WERI-Rb-1 (cell line): ENCODE data around the gene MAG.
"Not testable (repeated sequence)": the region's sequence is repeated elsewhere in the genome, so short reads cannot be mapped to it uniquely, and the experiment has no call there.

ENCODE experiments used
- DNase-seq: peaks from one replicate; pipeline ENCODE4 v3.0.0-alpha.2; 2020
- H3K27ac ChIP-seq: fragments of 250-450 bp; sonication (Bioruptor Pico); 2 replicates; pipeline ENCODE4 v1.5.1; 2020; ENCODE audit warnings: mild to moderate bottlenecking, moderate library complexity
- H3K27me3 ChIP-seq: fragments of 250-450 bp; sonication (Bioruptor Pico); 2 replicates; pipeline ENCODE4 v1.5.1; 2021; ENCODE audit warnings: mild to moderate bottlenecking, low read depth, moderate library complexity; ENCODE audit not compliant: insufficient read depth, severe bottlenecking
- H3K36me3 ChIP-seq: fragments of 250-450 bp; sonication (Bioruptor Pico); 2 replicates; pipeline ENCODE4 v1.5.1; 2020; ENCODE audit warnings: mild to moderate bottlenecking, moderate library complexity
- H3K4me3 ChIP-seq: 2 replicates; pipeline ENCODE4 v1.5.1; 2011; ENCODE audit warnings: low read depth, mild to moderate bottlenecking, control low read depth, low read length
- H3K9me3 ChIP-seq: fragments of 250-450 bp; sonication (Bioruptor Pico); 2 replicates; pipeline ENCODE4 v1.5.1; 2021; ENCODE audit warnings: mild to moderate bottlenecking, moderate library complexity; ENCODE audit not compliant: severe bottlenecking
- TF ChIP-seq, protein P1 (sequence below): IDR thresholded peaks from 2 replicates; pipeline ENCODE4 v1.5.1; 2011; ENCODE audit warnings: low read depth, mild to moderate bottlenecking, control low read depth, inconsistent platforms, low read length

The MAG gene

DNA sequence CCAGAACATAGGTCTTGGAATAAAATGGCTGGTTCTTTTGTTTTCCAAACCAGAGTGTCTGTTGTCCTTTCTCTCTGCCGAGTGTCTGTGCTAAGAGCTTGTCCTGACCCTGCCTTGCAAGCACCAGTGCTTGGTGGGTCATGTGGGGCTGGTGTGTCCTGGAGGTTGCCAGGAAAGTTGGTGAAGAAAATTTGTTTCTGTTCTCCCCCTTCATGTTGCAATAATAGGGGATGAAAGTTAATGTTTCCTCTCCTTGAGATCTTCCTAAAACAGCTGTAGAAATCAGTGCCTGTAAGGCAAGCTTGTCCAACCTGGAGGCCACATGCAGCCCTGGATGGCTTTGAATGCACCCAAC is 6.9 kb upstream of the MAG start:
- Histone ChIP-seq H3K4me3 (no peak overlapping the region), H3K36me3 (no peaks in the 10 kb centered on the region), H3K9me3 (no peaks in the 10 kb centered on the region), H3K27ac (no peak overlapping the region), H3K27me3 (no peaks in the 10 kb centered on the region)
- DNase-seq = no peak
- TF ChIP-seq, protein P1, sequence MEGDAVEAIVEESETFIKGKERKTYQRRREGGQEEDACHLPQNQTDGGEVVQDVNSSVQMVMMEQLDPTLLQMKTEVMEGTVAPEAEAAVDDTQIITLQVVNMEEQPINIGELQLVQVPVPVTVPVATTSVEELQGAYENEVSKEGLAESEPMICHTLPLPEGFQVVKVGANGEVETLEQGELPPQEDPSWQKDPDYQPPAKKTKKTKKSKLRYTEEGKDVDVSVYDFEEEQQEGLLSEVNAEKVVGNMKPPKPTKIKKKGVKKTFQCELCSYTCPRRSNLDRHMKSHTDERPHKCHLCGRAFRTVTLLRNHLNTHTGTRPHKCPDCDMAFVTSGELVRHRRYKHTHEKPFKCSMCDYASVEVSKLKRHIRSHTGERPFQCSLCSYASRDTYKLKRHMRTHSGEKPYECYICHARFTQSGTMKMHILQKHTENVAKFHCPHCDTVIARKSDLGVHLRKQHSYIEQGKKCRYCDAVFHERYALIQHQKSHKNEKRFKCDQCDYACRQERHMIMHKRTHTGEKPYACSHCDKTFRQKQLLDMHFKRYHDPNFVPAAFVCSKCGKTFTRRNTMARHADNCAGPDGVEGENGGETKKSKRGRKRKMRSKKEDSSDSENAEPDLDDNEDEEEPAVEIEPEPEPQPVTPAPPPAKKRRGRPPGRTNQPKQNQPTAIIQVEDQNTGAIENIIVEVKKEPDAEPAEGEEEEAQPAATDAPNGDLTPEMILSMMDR = no peak

DNA sequence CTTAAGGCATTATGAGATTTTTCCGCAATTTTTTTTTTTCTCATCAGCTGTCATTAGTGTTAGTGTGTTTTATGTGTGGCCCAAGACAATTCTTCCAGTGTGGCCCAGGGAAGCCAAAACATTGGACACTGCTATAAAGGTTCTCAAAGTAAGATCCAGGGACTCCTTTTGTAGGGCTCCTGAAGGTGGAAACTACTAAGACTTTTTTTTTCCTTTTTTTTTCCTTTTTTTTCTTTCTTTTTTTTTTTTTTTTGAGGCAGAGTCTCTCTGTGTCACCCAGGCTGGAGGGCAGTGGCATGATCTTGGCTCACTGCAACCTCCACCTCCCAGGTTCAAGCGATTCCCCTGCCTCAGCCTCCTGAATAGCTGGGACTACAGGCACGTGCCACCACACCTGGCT is 6.5 kb upstream of the MAG start:
- H3K36me3 ChIP-seq, DNase-seq, H3K27me3 ChIP-seq, H3K9me3 ChIP-seq, H3K4me3 ChIP-seq, H3K27ac ChIP-seq: not testable (repeated sequence)

DNA sequence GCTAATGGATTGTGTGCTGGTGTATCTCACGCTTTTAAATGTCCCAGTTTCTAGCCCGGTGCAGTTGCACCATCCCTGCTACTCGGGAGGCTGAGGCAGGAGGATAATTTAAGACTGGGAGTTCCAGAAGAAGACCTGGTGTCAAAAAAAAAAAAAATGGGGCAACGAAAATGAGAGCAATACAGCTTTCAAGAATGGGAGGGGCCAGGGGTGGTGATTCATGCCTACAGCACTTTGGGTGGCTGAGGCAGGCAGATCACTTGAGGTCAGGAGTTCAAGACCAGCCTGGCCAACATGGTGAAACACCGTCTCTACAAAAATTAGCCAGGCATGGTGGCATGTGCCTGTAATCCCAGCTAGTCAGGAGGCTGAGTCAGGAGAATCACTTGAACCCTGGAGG is 5.9 kb upstream of the MAG start:
- not testable (repeated sequence) for DNase-seq, H3K27me3 ChIP-seq, H3K36me3 ChIP-seq, H3K9me3 ChIP-seq, H3K4me3 ChIP-seq, H3K27ac ChIP-seq

DNA sequence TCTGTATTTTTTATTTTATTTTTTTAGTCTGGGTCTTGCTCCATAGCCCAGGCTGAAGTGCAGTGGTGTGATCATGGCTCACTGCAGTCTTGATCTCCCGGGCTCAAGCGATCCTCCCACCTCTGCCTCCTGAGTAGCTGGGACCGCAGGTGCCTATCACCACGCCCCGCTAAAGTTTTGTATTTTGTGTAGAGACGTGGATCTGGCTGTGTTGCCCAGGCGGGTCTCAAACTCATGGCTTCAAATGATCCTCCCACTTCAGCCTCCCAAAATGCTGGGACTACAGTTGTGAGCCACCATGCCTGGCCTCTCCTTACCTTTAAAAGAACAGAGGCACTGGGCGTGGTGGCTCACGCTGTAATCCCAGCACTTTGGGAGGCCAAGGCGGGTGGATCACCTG is 4.2 kb upstream of the MAG start:
- TF ChIP-seq, protein P1 = no peak
- no peak for DNase-seq
- no peaks in the 10 kb centered on the region for H3K36me3 ChIP-seq
- H3K27ac ChIP-seq = no peak overlapping the region
- H3K27me3 ChIP-seq = no peaks in the 10 kb centered on the region
- no peaks in the 10 kb centered on the region for H3K9me3 ChIP-seq
- H3K4me3 ChIP-seq = no peak overlapping the region

DNA sequence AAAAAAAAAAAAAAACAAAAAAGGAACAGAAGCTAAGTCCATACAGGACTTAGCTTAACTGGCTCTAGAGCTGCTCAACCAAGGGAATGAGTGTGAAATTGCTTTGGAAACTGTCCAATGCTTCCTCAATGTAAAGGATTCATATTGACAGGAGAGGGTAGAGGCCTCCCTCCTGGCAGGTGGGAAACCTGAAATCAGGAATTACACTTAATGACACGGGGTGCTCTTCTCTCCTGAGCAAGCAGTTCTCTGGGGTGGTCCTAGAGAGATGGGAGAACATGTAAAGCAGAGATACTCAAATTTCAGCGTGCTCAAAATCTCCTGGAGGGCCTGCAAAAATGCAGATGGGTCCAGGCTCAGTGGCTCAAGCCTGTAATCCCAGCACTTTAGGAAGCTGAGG is 3.6 kb upstream of the MAG start:
- TF ChIP-seq, protein P1 = no peak
- Histone ChIP-seq H3K27me3 (no peaks in the 10 kb centered on the region), H3K9me3 (no peaks in the 10 kb centered on the region), H3K27ac (no peak overlapping the region), H3K36me3 (no peaks in the 10 kb centered on the region), H3K4me3 (no peak overlapping the region)
- DNase-seq = no peak

DNA sequence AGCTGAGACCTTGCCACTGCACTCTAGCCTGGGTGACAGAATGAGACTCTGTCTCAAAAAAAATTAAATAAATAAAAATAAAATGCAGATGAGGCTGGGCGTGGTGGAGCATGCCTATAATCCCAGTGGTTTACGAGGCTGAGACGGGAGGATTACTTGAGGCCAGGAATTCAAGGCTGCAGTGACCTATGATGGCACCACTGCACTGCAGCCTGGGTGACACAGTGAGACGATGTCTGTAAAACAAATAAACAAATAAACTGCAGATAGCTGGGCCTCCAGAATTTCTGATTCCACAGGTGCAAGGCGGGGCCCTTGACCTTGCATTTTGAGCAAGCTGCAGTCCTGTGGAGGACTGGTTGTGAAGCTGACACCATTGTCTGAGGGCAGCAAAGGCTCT is 3.1 kb upstream of the MAG start:
- Histone ChIP-seq H3K27me3 (no peaks in the 10 kb centered on the region), H3K27ac (no peak overlapping the region), H3K9me3 (no peaks in the 10 kb centered on the region), H3K4me3 (no peak overlapping the region), H3K36me3 (no peaks in the 10 kb centered on the region)
- TF ChIP-seq, protein P1 = no peak
- no peak for DNase-seq

DNA sequence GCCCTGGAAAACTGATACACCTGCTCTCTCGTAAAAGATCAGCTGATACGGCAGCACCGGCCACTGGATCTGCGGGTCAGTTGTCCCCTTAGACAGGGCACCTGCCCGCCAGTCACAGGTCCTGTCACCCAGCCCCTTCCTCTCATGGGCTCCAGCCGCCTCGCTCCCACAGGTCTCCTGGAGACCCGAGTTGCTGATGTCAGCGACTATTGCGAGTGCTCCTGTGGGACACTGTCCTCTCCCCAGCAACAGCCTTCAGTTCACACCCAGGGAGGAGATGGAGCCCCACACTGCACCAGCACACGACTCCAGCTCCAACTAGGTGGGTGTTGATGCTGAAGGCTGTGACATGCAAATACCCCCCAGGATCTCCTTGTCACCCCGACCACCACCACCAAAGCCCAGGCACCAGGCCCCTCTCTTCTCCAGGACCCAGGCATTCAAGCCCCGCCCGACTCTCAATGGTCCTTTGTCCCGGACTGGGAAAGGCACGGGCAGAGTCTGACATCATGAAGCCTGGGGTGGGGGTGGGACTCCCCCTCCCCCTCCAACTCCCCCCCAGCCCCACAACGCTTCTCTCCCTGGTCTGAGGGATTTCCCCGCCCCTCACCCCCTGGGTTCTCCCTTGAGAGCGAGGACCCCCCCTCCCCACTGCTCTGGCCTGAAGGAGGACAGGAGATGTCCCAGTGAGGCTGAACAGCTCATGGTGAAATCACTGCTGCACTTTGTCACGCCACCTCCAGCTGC is 1.4 kb upstream of the MAG start:
- no peaks in the 10 kb centered on the region for H3K27me3 ChIP-seq
- no peak for DNase-seq
- no peak overlapping the region for H3K27ac ChIP-seq
- H3K4me3 ChIP-seq = no peak overlapping the region
- no peaks in the 10 kb centered on the region for H3K9me3 ChIP-seq
- TF ChIP-seq, protein P1 = no peak
- no peaks in the 10 kb centered on the region for H3K36me3 ChIP-seq
